BJ (cell line): ENCODE results near the gene IP6K2. TPM values are rescaled to one million over a fixed set of nuclear protein-coding genes. Genes with fewer than 3 reads are reported as not detected.
A peak's percentile ranks its signal among the peaks of the same experiment; 100 is the strongest.

Experiments
- CTCF ChIA-PET: fragments of 350-600 bp; formaldehyde crosslinking; extraction: SDS; loops from one replicate; lab custom pipeline; 2021; ENCODE audit warnings: antibody characterized with exemption, inconsistent platforms; lab: Yijun Ruan, JAX
- POLR2A ChIA-PET: fragments of 300-600 bp; sonication (Branson Sonifier 250); formaldehyde crosslinking; extraction: SDS; loops from one replicate; lab custom pipeline; 2021; ENCODE audit warnings: antibody characterized with exemption; lab: Charles Lee
- DNase-seq: peaks from one replicate; pipeline ENCODE4 v3.0.0-alpha.2; 2011; ENCODE audit warnings: low read depth
- H3K27me3 ChIP-seq: 2 replicates; pipeline ENCODE4 v1.6.0; 2011; ENCODE audit warnings: low read length; ENCODE audit not compliant: control insufficient read depth, insufficient read depth
- H3K36me3 ChIP-seq: 2 replicates; pipeline ENCODE4 v1.5.1; 2011; ENCODE audit warnings: low read length; ENCODE audit not compliant: control insufficient read depth, insufficient read depth
- H3K4me3 ChIP-seq: 2 replicates; pipeline ENCODE4 v1.5.1; 2011; ENCODE audit warnings: low read depth, mild to moderate bottlenecking, control low read depth, low read length
- polyA plus RNA-seq: library from polyadenylated mRNA; depleted of rRNA; stranded (reverse); fragments of >200 nt; gene quantifications from 2 replicates; pipeline ENCODE4 v1.2.3, GENCODE V29; 2011
- TF ChIP-seq, protein P1 (sequence below): IDR thresholded peaks from 2 replicates; pipeline ENCODE4 v1.5.1; 2011; ENCODE audit warnings: low read depth, mild to moderate bottlenecking, control low read depth, inconsistent platforms, low read length, moderate library complexity; ENCODE audit not compliant: insufficient read depth

The IP6K2 gene
- polyA plus RNA-seq, 1 experiment, result 89.9 TPM

DNA sequence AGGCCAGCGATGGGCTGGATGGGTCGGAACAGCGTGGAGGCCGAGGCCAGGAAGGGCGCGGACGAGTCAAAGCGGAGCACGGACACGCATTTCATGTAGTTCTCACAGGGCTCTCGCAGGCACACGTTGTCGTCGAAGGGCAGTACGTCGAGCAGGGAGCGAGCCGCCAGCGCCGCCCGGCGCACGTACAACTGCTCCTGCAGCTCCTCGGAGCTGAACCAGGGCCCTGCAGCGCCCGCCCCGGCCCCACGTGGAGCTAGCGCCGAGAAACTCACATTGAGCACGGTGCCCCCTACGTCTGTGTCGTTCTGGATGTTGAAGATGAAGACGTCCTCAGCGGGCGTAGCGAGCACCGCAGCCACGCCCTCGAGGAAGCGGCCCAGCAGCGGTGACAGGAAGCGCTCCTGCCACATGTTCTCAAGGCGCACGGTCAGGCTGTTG is 60.2 kb downstream of the IP6K2 start:
- no peak for DNase-seq
- ChIA-PET CTCF (interaction anchor here (0.7 to 2.3 kb wide), 7 partner anchors 11 to 350 kb away, joined by 3 to 13 read pairs (median 4); partner anchors contain the start of genes SLC26A6 and WDR6), POLR2A (no interaction called here)
- TF ChIP-seq, protein P1, sequence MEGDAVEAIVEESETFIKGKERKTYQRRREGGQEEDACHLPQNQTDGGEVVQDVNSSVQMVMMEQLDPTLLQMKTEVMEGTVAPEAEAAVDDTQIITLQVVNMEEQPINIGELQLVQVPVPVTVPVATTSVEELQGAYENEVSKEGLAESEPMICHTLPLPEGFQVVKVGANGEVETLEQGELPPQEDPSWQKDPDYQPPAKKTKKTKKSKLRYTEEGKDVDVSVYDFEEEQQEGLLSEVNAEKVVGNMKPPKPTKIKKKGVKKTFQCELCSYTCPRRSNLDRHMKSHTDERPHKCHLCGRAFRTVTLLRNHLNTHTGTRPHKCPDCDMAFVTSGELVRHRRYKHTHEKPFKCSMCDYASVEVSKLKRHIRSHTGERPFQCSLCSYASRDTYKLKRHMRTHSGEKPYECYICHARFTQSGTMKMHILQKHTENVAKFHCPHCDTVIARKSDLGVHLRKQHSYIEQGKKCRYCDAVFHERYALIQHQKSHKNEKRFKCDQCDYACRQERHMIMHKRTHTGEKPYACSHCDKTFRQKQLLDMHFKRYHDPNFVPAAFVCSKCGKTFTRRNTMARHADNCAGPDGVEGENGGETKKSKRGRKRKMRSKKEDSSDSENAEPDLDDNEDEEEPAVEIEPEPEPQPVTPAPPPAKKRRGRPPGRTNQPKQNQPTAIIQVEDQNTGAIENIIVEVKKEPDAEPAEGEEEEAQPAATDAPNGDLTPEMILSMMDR, result no peak
- Histone ChIP-seq H3K27me3 (no peaks in the 10 kb centered on the region), H3K4me3 (peak overlapping the region; percentile 51), H3K36me3 (no peaks in the 10 kb centered on the region)

DNA sequence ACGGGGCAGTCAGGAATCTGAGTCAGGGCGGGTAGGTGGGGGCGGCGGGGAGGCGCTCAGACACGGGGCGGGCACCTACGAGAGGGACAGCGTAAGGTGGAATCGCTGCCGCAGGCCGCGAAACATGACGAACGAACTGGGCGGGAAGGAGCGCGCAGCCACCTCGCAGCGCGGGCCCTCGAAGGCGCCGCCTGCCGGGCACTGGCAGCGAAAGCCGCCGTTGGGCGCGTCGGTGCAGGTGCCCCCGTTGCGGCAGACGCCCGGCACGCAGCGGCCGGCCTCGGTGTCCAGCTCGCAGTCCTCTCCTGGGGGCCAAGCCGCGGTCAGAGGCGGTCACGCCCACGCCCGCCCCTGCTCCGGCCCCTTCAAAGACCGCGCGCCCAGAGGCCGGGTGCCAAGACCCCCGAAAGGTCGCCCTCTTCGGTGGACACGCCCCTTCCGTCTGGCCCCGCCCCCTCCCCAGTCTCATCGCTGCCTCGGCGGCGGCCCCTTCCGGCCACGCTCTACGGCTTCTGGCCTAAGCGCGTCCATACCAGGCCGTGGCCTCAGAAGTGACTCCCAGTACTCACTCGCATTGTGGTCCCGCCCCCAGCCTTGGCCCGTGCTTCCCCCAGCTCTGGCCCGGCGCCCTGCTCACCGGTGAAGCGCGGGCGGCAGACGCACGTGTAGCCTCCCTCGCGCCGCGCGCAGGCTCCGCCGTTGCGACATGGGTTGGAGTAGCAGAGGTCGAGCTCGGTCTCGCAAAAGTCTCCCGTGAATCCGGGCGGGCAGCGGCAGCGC is 60.8 kb downstream of the IP6K2 start:
- DNase-seq, result no peak
- H3K36me3 ChIP-seq, result no peaks in the 10 kb centered on the region
- TF ChIP-seq, protein P1, result peak; percentile 45
- ChIA-PET POLR2A (no interaction called here), CTCF (interaction anchor here (0.7 to 2.3 kb wide), 7 partner anchors 11 to 351 kb away, joined by 3 to 13 read pairs (median 4); partner anchors contain the start of genes SLC26A6 and WDR6)
- H3K4me3 ChIP-seq, result peak overlapping the region; percentile 51
- no peaks in the 10 kb centered on the region for H3K27me3 ChIP-seq

DNA sequence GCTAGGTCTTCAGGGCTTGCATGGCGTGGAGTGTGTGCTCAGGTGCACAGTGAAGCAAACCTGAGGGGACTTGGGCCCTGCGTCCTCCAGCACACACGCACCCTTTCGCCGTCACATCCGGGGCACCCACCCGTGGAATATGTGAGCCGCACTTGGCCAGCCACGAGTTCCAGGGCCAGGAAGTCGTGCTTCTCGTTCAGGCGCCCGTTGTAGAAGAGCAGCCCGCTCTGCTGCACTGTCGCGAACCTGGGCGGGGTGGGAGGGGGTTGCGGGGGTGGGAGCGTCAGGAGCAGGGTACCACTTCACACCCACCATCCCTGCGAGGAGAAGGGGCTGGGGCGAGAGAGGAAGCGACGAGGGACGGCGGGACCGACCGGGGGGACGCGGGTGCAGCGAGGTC is 61.4 kb downstream of the IP6K2 start:
- POLR2A ChIA-PET, result no interaction called here
- no peaks in the 10 kb centered on the region for H3K36me3 ChIP-seq
- CTCF ChIA-PET, result interaction anchor here (1.2 to 1.6 kb wide), 3 partner anchors 29 to 191 kb away, joined by 3 to 4 read pairs (median 4); no protein-coding TSS in a partner anchor
- H3K27me3 ChIP-seq, result no peaks in the 10 kb centered on the region
- no peak for DNase-seq
- H3K4me3 ChIP-seq, result peak overlapping the region; percentile 51
- TF ChIP-seq, protein P1, result no peak

DNA sequence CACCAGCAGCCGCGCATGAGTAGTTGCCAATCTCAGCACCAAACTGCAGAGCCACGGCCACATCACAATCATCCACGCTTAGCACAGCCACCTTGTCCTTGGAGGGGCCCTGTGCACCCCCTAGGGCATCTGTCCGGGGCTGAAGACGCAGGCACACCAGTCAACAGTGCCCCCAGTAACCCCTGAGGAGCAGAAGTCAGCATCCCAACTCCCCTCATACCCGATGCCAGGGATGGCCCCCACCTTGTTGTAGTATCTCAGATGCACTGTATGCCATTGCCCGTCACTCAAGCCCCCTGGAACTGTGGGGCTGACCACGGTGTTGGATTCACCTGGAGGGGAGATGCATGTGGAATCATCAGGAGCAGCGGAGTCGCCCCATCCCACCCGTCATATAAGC is 62.0 kb downstream of the IP6K2 start:
- Histone ChIP-seq H3K4me3 (no peak overlapping the region), H3K36me3 (no peaks in the 10 kb centered on the region), H3K27me3 (no peaks in the 10 kb centered on the region)
- POLR2A ChIA-PET, result no interaction called here
- no peak for DNase-seq
- TF ChIP-seq, protein P1, result no peak
- CTCF ChIA-PET, result interaction anchor here (1.2 to 1.5 kb wide), 2 partner anchors 16 to 32 kb away, joined by 3 read pairs; no protein-coding TSS in a partner anchor
